Natural killer cell treated with Interleukin-12 subunit alpha and Interleukin-12 subunit beta and Interleukin-15 and Interleukin-18, amount 100 ng/mL, for 72 hours (primary cell): ENCODE data around the gene TMEM43. TPM values are rescaled to one million over a fixed set of nuclear protein-coding genes. Genes with fewer than 3 reads are reported as not detected.

Experiments
- total RNA-seq, 2 donors: library from RNA; stranded (reverse); gene quantifications; one replicate each; pipeline ENCODE4 v1.2.3, GENCODE V29; 2022

Gene TMEM43
- total RNA-seq, 2 donors from 2014 or later, result 37.3 to 42.6 TPM

Other genes starting within 250 kb of the TMEM43 start
- gene WNT7A, start 245.0 kb upstream of the TMEM43 start, total RNA-seq, result not detected
- 10 to 100 TPM; 13.2 to 14.6 TPM for gene CHCHD4, start 182 bp upstream of the TMEM43 start, total RNA-seq
- 10 to 100 TPM; 24.6 to 31.5 TPM for gene XPC, start 53.5 kb downstream of the TMEM43 start, total RNA-seq
- 10 to 100 TPM; 15.1 to 15.2 TPM for gene LSM3, start 53.8 kb downstream of the TMEM43 start, total RNA-seq